HepG2 (cell line): Measurements from ENCODE around the gene PSD. TPM values are rescaled to one million over a fixed set of nuclear protein-coding genes. Genes with fewer than 3 reads are reported as not detected.

ENCODE experiments used
- ADNP ChIP-seq: sonication (generic); formaldehyde crosslinking; IDR thresholded peaks from 2 replicates; pipeline ENCODE4 v1.4.0; 2020; ENCODE audit warnings: missing genetic modification reagents
- EED ChIP-seq: sonication (generic); formaldehyde crosslinking; IDR thresholded peaks from 2 replicates; pipeline ENCODE4 v1.5.0; 2020; ENCODE audit warnings: mild to moderate bottlenecking, missing genetic modification reagents
- MBNL3 ChIP-seq: fragments of 250-450 bp; sonication (Bioruptor Pico); conservative IDR thresholded peaks from 2 replicates; pipeline ENCODE4 v1.8.0; 2022; ENCODE audit warnings: mild to moderate bottlenecking, inconsistent platforms
- MTF2 ChIP-seq: sonication (generic); formaldehyde crosslinking; IDR thresholded peaks from 2 replicates; pipeline ENCODE4 v1.5.0; 2020; ENCODE audit warnings: missing genetic modification reagents, borderline replicate concordance
- PBX3 ChIP-seq: sonication (generic); formaldehyde crosslinking; IDR thresholded peaks from 2 replicates; pipeline ENCODE4 v1.8.1; 2023; ENCODE audit warnings: missing genetic modification reagents, inconsistent platforms, borderline replicate concordance
- REST ChIP-seq, 2 experiments: IDR thresholded peaks; 2 replicates each; pipeline ENCODE4 v1.6.1; 2011 to 2012; ENCODE audit warnings: low read length in 2 of 2, borderline replicate concordance in 1 of 2, low read depth in 1 of 2, mild to moderate bottlenecking in 1 of 2, moderate library complexity in 1 of 2
- RNF2 ChIP-seq: fragments of 450-650 bp; conservative IDR thresholded peaks from 2 replicates; pipeline ENCODE4 v1.6.1; 2016; ENCODE audit warnings: low read depth
- ZFYVE20 ChIP-seq: sonication (generic); formaldehyde crosslinking; IDR thresholded peaks from 2 replicates; pipeline ENCODE4 v1.8.0; 2023; ENCODE audit warnings: low read depth, mild to moderate bottlenecking, moderate library complexity, missing genetic modification reagents, borderline replicate concordance
- ZNF574 ChIP-seq: sonication (generic); formaldehyde crosslinking; IDR thresholded peaks from 2 replicates; pipeline ENCODE4 v1.4.0; 2020; ENCODE audit warnings: missing genetic modification reagents
- polyA plus RNA-seq, 8 experiments: library from polyadenylated mRNA; depleted of rRNA in 3 of 8; stranded (reverse) in 7 of 8; unstranded in 1 of 8; fragments of >200 nt; fragmentation: Illumina TruSeq in 4 of 8; extraction: Trizol in 4 of 8; gene quantifications; 2 replicates each; pipeline versions ENCODE4 v1.2.1 to v1.2.3, GENCODE V29; 2011 to 2016; ENCODE audit warnings: low read depth in 4 of 8, missing spikeins in 1 of 8, mixed read lengths in 1 of 8; ENCODE audit not compliant: insufficient read depth in 1 of 8
- total RNA-seq, 5 experiments: library from RNA; depleted of rRNA; stranded (reverse); fragments of >200 nt; fragmentation: Illumina TruSeq; extraction: Trizol; gene quantifications; 2 replicates each; pipeline ENCODE4 v1.2.3, GENCODE V29; 2016; ENCODE audit warnings: low read depth in 1 of 5
- TF ChIP-seq, protein P1 (sequence below): IDR thresholded peaks from 2 replicates; pipeline ENCODE4 v1.6.1; 2018; ENCODE audit warnings: missing genetic modification reagents
- TF ChIP-seq, protein P2 (sequence below), 2 experiments: sonication (generic) in 1 of 2; formaldehyde crosslinking in 1 of 2; IDR thresholded peaks; 2 replicates each; pipeline versions ENCODE4 v1.5.1 to v1.6.1; 2011 to 2020; ENCODE audit warnings: borderline replicate concordance in 1 of 2, low read depth in 1 of 2, low read length in 1 of 2, mild to moderate bottlenecking in 1 of 2, missing genetic modification reagents in 1 of 2, moderate library complexity in 1 of 2
- TF ChIP-seq, protein P3 (sequence below): sonication (generic); formaldehyde crosslinking; IDR thresholded peaks from 2 replicates; pipeline ENCODE4 v1.8.1; 2023; ENCODE audit warnings: mild to moderate bottlenecking, inconsistent platforms, moderate library complexity, missing genetic modification reagents, borderline replicate concordance

The PSD gene
- total and polyA plus RNA-seq, 2 of the 13 experiments (the other 11 are each of a cell fraction or from before 2014, with no cell fraction given) = 0.35 to 0.58 TPM

DNA sequence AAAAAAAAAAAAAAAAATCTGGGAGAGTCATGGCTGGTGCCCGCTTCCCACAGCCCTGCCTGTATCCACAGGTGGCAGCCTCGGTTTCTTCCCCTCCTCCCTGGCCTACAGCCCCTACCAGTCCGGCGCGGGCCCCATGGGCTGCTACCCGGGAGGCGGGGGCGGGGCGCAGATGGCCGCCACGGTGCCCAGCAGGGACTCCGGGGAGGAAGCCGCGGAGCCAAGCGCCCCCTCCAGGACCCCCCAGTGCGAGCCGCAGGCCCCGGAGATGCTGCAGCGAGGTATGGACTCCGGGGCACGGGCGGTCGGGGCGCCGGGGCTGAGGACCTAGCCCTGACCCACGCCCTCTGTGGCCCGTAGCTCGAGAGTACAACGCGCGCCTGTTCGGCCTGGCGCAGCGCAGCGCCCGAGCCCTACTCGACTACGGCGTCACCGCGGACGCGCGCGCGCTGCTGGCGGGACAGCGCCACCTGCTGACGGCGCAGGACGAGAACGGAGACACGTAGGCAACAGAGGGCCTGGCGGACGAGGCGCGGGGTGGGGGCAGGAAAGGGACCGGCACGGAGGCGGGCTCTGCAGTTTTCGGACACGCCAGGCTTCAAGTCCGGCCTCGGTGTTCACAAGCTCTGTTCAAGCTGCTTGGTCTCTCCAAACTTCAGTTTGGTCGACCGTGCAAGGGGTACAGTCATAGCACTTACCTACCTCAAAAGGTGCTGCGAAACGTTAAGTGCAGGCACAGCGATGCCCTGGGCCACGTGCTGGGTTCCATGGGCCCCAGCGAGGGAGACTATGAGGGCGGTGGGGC lies 19.2 kb downstream of the PSD start (continued):
- TF ChIP-seq, protein P1, sequence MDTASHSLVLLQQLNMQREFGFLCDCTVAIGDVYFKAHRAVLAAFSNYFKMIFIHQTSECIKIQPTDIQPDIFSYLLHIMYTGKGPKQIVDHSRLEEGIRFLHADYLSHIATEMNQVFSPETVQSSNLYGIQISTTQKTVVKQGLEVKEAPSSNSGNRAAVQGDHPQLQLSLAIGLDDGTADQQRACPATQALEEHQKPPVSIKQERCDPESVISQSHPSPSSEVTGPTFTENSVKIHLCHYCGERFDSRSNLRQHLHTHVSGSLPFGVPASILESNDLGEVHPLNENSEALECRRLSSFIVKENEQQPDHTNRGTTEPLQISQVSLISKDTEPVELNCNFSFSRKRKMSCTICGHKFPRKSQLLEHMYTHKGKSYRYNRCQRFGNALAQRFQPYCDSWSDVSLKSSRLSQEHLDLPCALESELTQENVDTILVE (CRISPR knock-in tag) = peak; percentile 75; the same call in 1 of the 2 replicates
- TF ChIP-seq MTF2 (CRISPR knock-in tag) = peak; percentile 88; the same call in 1 of the 2 replicates
- no peak for TF ChIP-seq PBX3 (CRISPR knock-in tag)
- peak; percentile 58; the same call in 1 of the 2 replicates for TF ChIP-seq RNF2
- TF ChIP-seq, protein P2, sequence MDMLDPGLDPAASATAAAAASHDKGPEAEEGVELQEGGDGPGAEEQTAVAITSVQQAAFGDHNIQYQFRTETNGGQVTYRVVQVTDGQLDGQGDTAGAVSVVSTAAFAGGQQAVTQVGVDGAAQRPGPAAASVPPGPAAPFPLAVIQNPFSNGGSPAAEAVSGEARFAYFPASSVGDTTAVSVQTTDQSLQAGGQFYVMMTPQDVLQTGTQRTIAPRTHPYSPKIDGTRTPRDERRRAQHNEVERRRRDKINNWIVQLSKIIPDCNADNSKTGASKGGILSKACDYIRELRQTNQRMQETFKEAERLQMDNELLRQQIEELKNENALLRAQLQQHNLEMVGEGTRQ (IDR thresholded peaks at IDR 0.05; ENCODE audit: low read depth, low read length) = no peak
- TF ChIP-seq, protein P2 (CRISPR knock-in tag; IDR thresholded peaks at IDR 0.05; ENCODE audit: borderline replicate concordance) = peak; percentile 41; the same call in 1 of the 2 replicates
- TF ChIP-seq, protein P3, sequence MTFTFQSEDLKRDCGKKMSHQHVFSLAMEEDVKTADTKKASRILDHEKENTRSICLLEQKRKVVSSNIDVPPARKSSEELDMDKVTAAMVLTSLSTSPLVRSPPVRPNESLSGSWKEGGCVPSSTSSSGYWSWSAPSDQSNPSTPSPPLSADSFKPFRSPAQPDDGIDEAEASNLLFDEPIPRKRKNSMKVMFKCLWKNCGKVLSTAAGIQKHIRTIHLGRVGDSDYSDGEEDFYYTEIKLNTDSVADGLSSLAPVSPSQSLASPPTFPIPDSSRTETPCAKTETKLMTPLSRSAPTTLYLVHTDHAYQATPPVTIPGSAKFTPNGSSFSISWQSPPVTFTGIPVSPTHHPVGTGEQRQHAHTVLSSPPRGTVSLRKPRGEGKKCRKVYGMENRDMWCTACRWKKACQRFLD = no peak
- peak; percentile 97 for TF ChIP-seq ZNF574 (CRISPR knock-in tag)
- no peak for TF ChIP-seq ZFYVE20
- no peak for TF ChIP-seq MBNL3 (CRISPR knock-in tag)
- no peak; a peak in 1 of 4 replicates for TF ChIP-seq REST (IDR thresholded peaks at IDR 0.05; ENCODE audit: borderline replicate concordance in 1 of 2, low read depth in 1 of 2, low read length in 2 of 2)
- TF ChIP-seq ADNP (CRISPR knock-in tag) = no peak
- peak; percentile 51; the same call in 1 of the 2 replicates for TF ChIP-seq EED (CRISPR knock-in tag)
